Nephron progenitor cell (in vitro differentiated cells): Measurements from ENCODE around the gene LLGL2.

Source experiments
- DNase-seq: peaks from one replicate; pipeline ENCODE4 v3.0.0; 2021
- H3K27ac Mint-ChIP-seq: 2 replicates; pipeline ENCODE4 v1.8.0; 2021; ENCODE audit warnings: mild to moderate bottlenecking, moderate library complexity, mixed read lengths
- H3K27me3 Mint-ChIP-seq: 2 replicates; pipeline ENCODE4 v1.8.0; 2021; ENCODE audit warnings: mild to moderate bottlenecking, low read depth, mixed read lengths; ENCODE audit not compliant: poor library complexity
- H3K36me3 Mint-ChIP-seq: 2 replicates; pipeline ENCODE4 v1.8.0; 2021; ENCODE audit warnings: low read depth, mixed read lengths
- H3K4me1 Mint-ChIP-seq: 2 replicates; pipeline ENCODE4 v1.8.0; 2021; ENCODE audit warnings: mixed read lengths
- H3K4me3 Mint-ChIP-seq: 2 replicates; pipeline ENCODE4 v1.8.0; 2021; ENCODE audit warnings: mild to moderate bottlenecking, moderate library complexity, mixed read lengths
- H3K9me3 Mint-ChIP-seq: 2 replicates; pipeline ENCODE4 v1.8.0; 2021; ENCODE audit warnings: mild to moderate bottlenecking, moderate library complexity, mixed read lengths
- TF ChIP-seq, protein P1 (sequence below): fragments of 200-600 bp; sonication (generic); IDR thresholded peaks from 2 replicates; pipeline ENCODE4 v1.5.0; 2021; ENCODE audit warnings: antibody characterized with exemption

Gene LLGL2

DNA sequence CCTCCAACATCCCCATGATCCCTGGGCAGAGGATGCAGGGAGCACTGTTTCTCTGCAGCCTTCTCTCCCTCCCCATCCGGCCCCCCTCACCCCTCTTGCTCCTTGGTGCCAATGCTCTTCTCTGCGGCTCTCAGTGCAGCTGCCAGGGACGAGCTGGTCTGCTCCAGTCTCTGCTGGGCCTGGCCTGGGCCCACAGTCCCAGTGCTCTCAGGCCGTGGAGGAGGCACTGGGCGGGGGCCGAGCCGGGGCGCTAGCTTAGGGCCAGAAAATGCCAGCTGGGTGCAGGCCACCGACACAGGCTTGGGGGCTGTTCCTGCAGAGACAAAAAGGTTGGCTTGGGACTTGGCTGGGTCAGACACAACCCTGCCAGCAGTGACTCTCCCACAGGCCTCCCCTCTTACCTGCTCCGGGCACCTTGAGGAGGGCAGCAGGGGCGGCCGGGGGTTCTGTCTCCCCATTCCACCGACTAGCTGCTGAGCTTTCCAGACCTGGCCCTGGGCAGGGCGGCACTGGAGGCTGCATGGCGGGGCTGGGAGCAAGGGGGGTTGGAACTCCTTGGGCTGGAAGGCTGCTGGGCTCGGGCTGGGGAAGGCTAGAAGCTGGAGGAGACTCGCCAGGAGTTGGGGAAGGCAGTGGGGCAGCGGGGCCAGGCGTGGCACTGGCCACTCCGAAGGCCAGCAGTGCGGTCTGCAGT, 24.0 kb upstream of the LLGL2 start:
- no peaks in the 10 kb centered on the region for H3K9me3 Mint-ChIP-seq

GRCh38 chr17:75502072-75502720, 23.3 kb upstream of the LLGL2 start:
- H3K4me1 Mint-ChIP-seq, result peaks cover 26% of the 10 kb centered on the region
- TF ChIP-seq, protein P1, sequence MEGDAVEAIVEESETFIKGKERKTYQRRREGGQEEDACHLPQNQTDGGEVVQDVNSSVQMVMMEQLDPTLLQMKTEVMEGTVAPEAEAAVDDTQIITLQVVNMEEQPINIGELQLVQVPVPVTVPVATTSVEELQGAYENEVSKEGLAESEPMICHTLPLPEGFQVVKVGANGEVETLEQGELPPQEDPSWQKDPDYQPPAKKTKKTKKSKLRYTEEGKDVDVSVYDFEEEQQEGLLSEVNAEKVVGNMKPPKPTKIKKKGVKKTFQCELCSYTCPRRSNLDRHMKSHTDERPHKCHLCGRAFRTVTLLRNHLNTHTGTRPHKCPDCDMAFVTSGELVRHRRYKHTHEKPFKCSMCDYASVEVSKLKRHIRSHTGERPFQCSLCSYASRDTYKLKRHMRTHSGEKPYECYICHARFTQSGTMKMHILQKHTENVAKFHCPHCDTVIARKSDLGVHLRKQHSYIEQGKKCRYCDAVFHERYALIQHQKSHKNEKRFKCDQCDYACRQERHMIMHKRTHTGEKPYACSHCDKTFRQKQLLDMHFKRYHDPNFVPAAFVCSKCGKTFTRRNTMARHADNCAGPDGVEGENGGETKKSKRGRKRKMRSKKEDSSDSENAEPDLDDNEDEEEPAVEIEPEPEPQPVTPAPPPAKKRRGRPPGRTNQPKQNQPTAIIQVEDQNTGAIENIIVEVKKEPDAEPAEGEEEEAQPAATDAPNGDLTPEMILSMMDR, result no peak
- no peak overlapping the region for H3K27ac Mint-ChIP-seq
- peaks cover 5% of the 10 kb centered on the region for H3K36me3 Mint-ChIP-seq
- no peaks in the 10 kb centered on the region for H3K27me3 Mint-ChIP-seq
- H3K4me3 Mint-ChIP-seq, result no peak overlapping the region
- no peaks in the 10 kb centered on the region for H3K9me3 Mint-ChIP-seq
- no peak for DNase-seq

More for the DNA sequence above, 24.0 kb upstream of the LLGL2 start:
- TF ChIP-seq, protein P1, result no peak
- H3K27me3 Mint-ChIP-seq, result no peaks in the 10 kb centered on the region
- DNase-seq, result no peak
- no peak overlapping the region for H3K27ac Mint-ChIP-seq
- H3K4me3 Mint-ChIP-seq, result no peak overlapping the region
- peaks cover 5% of the 10 kb centered on the region for H3K36me3 Mint-ChIP-seq
- peaks cover 23% of the 10 kb centered on the region for H3K4me1 Mint-ChIP-seq

DNA sequence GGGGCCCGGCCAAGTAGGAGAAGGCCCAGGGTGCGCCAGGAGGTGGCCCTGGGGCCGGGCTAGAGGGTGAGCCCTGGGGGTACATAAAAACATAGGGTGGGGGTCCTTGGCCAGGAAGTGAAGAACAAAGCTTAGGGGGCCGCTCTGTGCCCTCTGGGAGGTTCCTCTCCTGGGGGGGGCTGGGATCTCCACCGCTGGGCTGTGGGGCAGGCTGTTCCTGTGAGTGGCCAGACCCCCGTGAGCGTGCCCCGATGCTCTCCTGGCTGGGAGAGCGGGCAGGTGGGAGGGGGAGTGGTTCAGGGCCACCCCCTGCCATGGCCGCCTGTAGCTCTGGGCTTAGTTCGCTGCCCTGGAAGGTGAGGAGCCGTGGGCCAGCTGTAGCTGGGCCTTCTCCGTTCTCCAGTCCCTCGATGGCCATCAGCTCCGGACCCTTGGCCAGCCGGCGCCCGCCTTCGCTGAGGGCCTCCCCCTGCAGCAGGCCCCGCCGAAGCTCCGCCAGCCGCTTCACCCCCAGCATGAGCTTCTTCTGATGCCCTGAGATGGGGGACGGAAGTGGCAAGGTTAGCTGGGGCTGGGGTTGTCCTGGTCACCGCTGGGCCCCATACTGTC, 22.7 kb upstream of the LLGL2 start:
- peaks cover 29% of the 10 kb centered on the region for H3K4me1 Mint-ChIP-seq
- no peak overlapping the region for H3K4me3 Mint-ChIP-seq
- no peak for DNase-seq
- no peak overlapping the region for H3K27ac Mint-ChIP-seq
- TF ChIP-seq, protein P1, result no peak
- H3K36me3 Mint-ChIP-seq, result peaks cover 5% of the 10 kb centered on the region
- no peaks in the 10 kb centered on the region for H3K9me3 Mint-ChIP-seq
- H3K27me3 Mint-ChIP-seq, result no peaks in the 10 kb centered on the region

DNA sequence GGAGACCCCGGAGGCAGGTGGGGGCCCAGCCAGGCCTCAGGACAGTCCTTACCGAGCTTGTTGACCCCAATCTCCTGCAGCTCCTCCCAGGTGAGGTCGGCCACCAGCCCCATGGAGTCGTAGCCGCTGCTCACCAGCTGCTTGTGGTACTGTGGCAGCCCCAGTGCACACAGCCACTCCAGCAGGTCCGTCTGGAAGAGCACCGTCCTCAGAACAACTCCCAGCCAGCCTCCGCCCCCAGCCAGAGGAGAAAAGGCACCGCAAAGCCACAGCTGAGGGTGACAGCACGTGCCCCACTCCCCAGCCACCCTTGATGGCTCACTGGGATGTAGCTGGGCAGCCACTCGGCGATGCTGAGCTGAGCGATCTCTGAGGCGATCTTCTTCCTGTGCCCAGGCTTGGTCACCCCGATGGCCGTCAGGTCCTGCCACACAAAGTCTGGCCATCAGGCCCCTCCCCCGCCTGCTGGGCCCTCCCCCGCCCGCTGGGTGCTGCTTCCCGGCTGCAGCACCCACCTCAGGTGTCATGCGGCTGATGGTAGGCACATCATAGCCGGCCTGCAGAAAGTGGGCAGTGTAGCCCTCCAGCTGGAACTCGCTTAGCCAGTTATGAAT, 22.1 kb upstream of the LLGL2 start:
- Mint-ChIP-seq H3K9me3 (no peaks in the 10 kb centered on the region), H3K27me3 (no peaks in the 10 kb centered on the region), H3K4me3 (no peak overlapping the region), H3K36me3 (peaks cover 5% of the 10 kb centered on the region), H3K4me1 (peaks cover 32% of the 10 kb centered on the region), H3K27ac (no peak overlapping the region)
- DNase-seq, result no peak
- TF ChIP-seq, protein P1, result no peak

- Mint-ChIP-seq H3K9me3 (no peaks in the 10 kb centered on the region), H3K4me1 (peaks cover 32% of the 10 kb centered on the region), H3K36me3 (peaks cover 5% of the 10 kb centered on the region), H3K27ac (no peak overlapping the region), H3K27me3 (no peaks in the 10 kb centered on the region), H3K4me3 (no peak overlapping the region)
- no peak for DNase-seq
- TF ChIP-seq, protein P1, result no peak
Observed at GRCh38 chr17:75503976-75504346, 21.5 kb upstream of the LLGL2 start.
